ENCODE results near the gene ASPG.

GRCh38 chr14:104051092-104051813 is 34.2 kb upstream of the ASPG start:
- no peak for TF ChIP-seq MXI1 (conservative IDR thresholded peaks at IDR 0.05; ENCODE audit: poor library complexity, severe bottlenecking)
- no peak for TF ChIP-seq SMC3 (conservative IDR thresholded peaks at IDR 0.05; ENCODE audit: poor library complexity)

Measured in neural cell (in vitro differentiated cells).